Heart left ventricle (tissue), 16 donors: ENCODE results near the gene CD300LB. TPM values are rescaled to one million over a fixed set of nuclear protein-coding genes. Genes with fewer than 3 reads are reported as not detected.
"Not testable (repeated sequence)": the region's sequence is repeated elsewhere in the genome, so short reads cannot be mapped to it uniquely, and the experiment has no call there.

ENCODE experiments used
- ATAC-seq, 4 donors: fragments of 200-7000 bp; cut with Tn5 transposase; one replicate each; pipeline ENCODE4 v1.9.1; 2020 to 2022; ENCODE audit warnings: moderate library complexity in 4 of 4, mild to moderate bottlenecking in 3 of 4, moderate number of reproducible peaks in 1 of 4
- DNase-seq, 5 donors: peaks; one replicate each; pipeline ENCODE4 v3.0.0-alpha.2; 2020
- H3K27ac ChIP-seq, 12 donors: fragments of 200-600 bp; sonication (generic) in 4 of 12; one replicate each; pipeline versions ENCODE4 v1.5.0 to v1.8.0; 2016 to 2022; ENCODE audit warnings: mild to moderate bottlenecking in 2 of 12
- H3K27me3 ChIP-seq, 9 donors: fragments of 200-600 bp; sonication (generic) in 2 of 9; one replicate each; pipeline versions ENCODE4 v1.5.1 to v1.8.0; 2016 to 2022; ENCODE audit warnings: mild to moderate bottlenecking in 3 of 9
- H3K36me3 ChIP-seq, 9 donors: fragments of 200-600 bp; sonication (generic) in 2 of 9; one replicate each; pipeline versions ENCODE4 v1.5.0 to v1.8.0; 2018 to 2022; ENCODE audit warnings: mild to moderate bottlenecking in 2 of 9
- H3K4me1 ChIP-seq, 12 donors: fragments of 200-600 bp; sonication (generic) in 4 of 12; one replicate each; pipeline versions ENCODE4 v1.5.0 to v1.8.0; 2016 to 2022; ENCODE audit warnings: mild to moderate bottlenecking in 3 of 12
- H3K4me3 ChIP-seq, 12 donors: fragments of 200-600 bp; sonication (generic) in 4 of 12; one replicate each; pipeline versions ENCODE4 v1.5.0 to v1.8.0; 2017 to 2022; ENCODE audit warnings: mild to moderate bottlenecking in 9 of 12, moderate library complexity in 4 of 12
- H3K9me3 ChIP-seq, 12 donors: fragments of 200-600 bp; sonication (generic) in 4 of 12; one replicate each; pipeline versions ENCODE4 v1.5.0 to v1.8.0; 2016 to 2022; ENCODE audit warnings: mild to moderate bottlenecking in 1 of 12
- CTCF ChIP-seq, 12 donors: fragments of 200-600 bp; sonication (generic) in 4 of 12; IDR thresholded peaks; one replicate each; pipeline versions ENCODE4 v1.5.0 to v1.8.0; 2018 to 2022; ENCODE audit warnings: antibody characterized with exemption in 12 of 12, mild to moderate bottlenecking in 5 of 12
- POLR2A ChIP-seq, 2 donors: fragments of 450-650 bp; IDR thresholded peaks; one replicate each; pipeline ENCODE4 v1.6.1; 2017; ENCODE audit warnings: antibody characterized with exemption in 2 of 2, mild to moderate bottlenecking in 2 of 2, moderate library complexity in 2 of 2
- WGBS, 4 donors: extraction: QIAGEN DNeasy Blood & Tissue Kit in 2 of 4; methylation state at CpG; one replicate each; pipeline versions ENCODE4 v1.1.5 to v1.1.7; 2013 to 2018; 5-methylcytosine and 5-hydroxymethylcytosine counted together
- intact Hi-C, 10 donors: fragments of 100-400 bp; cut with DNase I; formaldehyde crosslinking; loops; one replicate each; pipeline versions ENCODE4 v1.11.1 to v1.14.2; 2022
- polyA plus RNA-seq, 2 donors: library from polyadenylated mRNA; stranded (reverse); fragments of 200-250 nt; gene quantifications; one replicate each; pipeline ENCODE4 v1.2.3, GENCODE V29; 2013
- total RNA-seq, 9 donors: library from RNA; depleted of rRNA in 2 of 9; stranded (reverse); fragments of >200 nt in 2 of 9; fragmentation: NEBNext Ultra II Directional in 3 of 9; extraction: Animal tissue kit (Norgen Biotek cat#: 25700) in 3 of 9; gene quantifications; one replicate each; pipeline versions ENCODE4 v1.1.0 to v1.2.4, GENCODE V29; 2016 to 2023
- donor health status: ischemic (EF 13 %, LVEDD 7.1; RV severe dilation, severe dysfunction).
- donor health status: healthy with polysubstance abuse.
- donor health status: DM: no; HTN: yes; CAD: no.
- donor health status: DM: no; HTN: no; CAD: no.
- donor health status: ischemic (EF 25% LVEDD 6.9; RV normal size, moderate dysfunction).
- donor health status: ischemic (EF 25% LVEDD 5.7; RV mildly dilated, moderate dysfunction).
- donor health status: healthy.
- donor health status: DM: yes; HTN: yes; CAD: no.
- donor health status: ischemic (EF 35%, LVEDD 5.7; RV mildly dilated, moderate dysfunction).
- donor health status: nonischemic (EF 11% LVEDD 7.7; RV severe dilation, severe dysfunction).
- donor health status: DM: yes; HTN: yes; CAD: no.
- donor health status: PGD.
- donor health status: ischemic (EF 29% LVEDD 5.4; RV normal size, mild dysfunction).
- donor health status: nonischemic (EF 23%, LVEDD 6.1; RV moderate dilation, normal function).

CD300LB gene
- total and polyA plus RNA-seq, 11 donors: 0.14 to 2.3 (median 0.26) TPM; not detected in 4

- Histone ChIP-seq H3K36me3 (no peaks in the 10 kb centered on the region), H3K4me1 (peaks cover 0 to 22% (median 0%) of the 10 kb centered on the region in 12 donors), H3K27me3 (peaks cover 0 to 30% (median 0%) of the 10 kb centered on the region in 9 donors), H3K27ac (no peak overlapping the region), H3K9me3 (no peaks in the 10 kb centered on the region), H3K4me3 (no peak overlapping the region)
- ATAC-seq (no peak), DNase-seq (no peak)
- TF ChIP-seq CTCF (IDR thresholded peaks at IDR 0.05) (no peak), POLR2A (IDR thresholded peaks at IDR 0.05) (no peak)
- 88 to 97% (median 91%) methylated on average over 1 of the region's 1 CpG for WGBS, 4 donors
- intact Hi-C loops: no loop called here
Observed at GRCh38 chr17:74563358-74563757, 32.1 kb upstream of the CD300LB start.

- Histone ChIP-seq H3K9me3 (no peaks in the 10 kb centered on the region), H3K4me3 (no peak overlapping the region), H3K4me1 (peaks cover 0 to 7% (median 0%) of the 10 kb centered on the region in 12 donors), H3K36me3 (no peaks in the 10 kb centered on the region), H3K27me3 (peaks cover 0 to 24% (median 0%) of the 10 kb centered on the region in 9 donors), H3K27ac (no peak overlapping the region)
- WGBS, 4 donors: 52 to 64% (median 58%) methylated on average over 3 of the region's 3 CpGs
- ATAC-seq (no peak), DNase-seq (no peak)
- no peak for TF ChIP-seq CTCF (IDR thresholded peaks at IDR 0.05)
- no peak for TF ChIP-seq POLR2A (IDR thresholded peaks at IDR 0.05)
- intact Hi-C loops: no loop called here
Observed at GRCh38 chr17:74561586-74561985, 30.3 kb upstream of the CD300LB start.

DNA sequence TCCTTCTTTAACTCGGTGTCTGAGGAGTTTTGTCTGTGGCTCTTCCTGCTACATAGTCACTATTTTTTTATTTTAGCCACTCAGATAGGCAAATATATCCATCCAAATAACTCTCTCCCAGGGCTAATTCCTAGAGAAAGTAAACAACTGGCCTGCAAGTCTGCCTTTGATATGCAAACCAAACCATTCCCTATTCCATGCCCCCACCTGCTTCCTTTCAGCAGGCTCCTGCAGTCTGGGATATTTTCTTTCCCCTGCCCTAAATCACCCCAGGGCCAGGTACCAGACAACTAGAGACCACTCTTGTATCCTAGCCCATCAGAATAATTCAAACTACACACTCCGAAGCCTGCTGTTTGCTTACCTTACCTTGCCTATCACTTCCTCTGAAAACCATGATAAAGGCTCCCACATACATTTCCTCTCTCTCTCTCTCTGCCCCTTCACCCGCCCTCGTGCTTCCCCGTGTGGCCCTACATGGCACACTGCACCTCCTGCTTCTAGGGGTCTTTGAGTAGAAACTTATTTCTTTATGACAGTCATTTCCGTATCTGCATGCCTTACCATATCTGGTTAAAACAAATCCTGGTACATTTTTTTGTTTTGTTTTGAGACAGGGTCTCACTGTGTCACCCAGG is 27.7 kb upstream of the CD300LB start:
- Histone ChIP-seq H3K4me1 (peaks cover 0 to 11% (median 0%) of the 10 kb centered on the region in 12 donors), H3K4me3 (no peak overlapping the region), H3K27me3 (peaks cover 0 to 19% (median 0%) of the 10 kb centered on the region in 9 donors), H3K27ac (no peak overlapping the region), H3K9me3 (no peaks in the 10 kb centered on the region), H3K36me3 (no peaks in the 10 kb centered on the region)
- ATAC-seq (no peak), DNase-seq (no peak)
- WGBS, 4 donors: 66 to 78% (median 71%) methylated on average over 6 of the region's 6 CpGs
- intact Hi-C loops: no loop called here
- TF ChIP-seq POLR2A (IDR thresholded peaks at IDR 0.05) (no peak), CTCF (IDR thresholded peaks at IDR 0.05) (no peak)

DNA sequence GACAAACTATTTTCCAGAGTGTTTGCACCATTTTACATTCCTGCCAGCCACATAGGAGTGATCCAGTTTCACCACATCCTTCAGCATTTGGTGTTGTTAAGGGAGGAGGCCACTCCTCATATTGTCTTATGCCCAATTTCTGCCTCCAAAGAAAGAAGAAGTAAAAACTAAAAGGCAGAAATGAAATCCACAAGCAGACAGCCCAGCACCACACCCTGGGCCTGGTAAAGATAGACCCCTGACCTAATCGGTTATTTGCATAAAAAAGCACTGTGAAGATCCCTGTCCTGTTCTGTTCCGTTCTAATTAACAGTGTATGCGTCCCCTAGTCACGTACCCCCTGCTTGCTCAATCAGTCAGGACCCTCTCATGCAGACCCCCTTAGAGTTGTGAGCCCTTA is 27.1 kb upstream of the CD300LB start:
- Histone ChIP-seq H3K27me3 (peaks cover 0 to 19% (median 0%) of the 10 kb centered on the region in 9 donors), H3K4me1 (peaks cover 0 to 11% (median 0%) of the 10 kb centered on the region in 12 donors)
- DNase-seq, H3K4me3 ChIP-seq, H3K27ac ChIP-seq, H3K36me3 ChIP-seq, intact Hi-C loops, ATAC-seq, H3K9me3 ChIP-seq: not testable (repeated sequence)
- WGBS, 4 donors: 65 to 76% (median 70%) methylated on average over 4 of the region's 4 CpGs
